ENCODE data around the gene NLK. TPM values are rescaled to one million over a fixed set of nuclear protein-coding genes. Genes with fewer than 3 reads are reported as not detected.
"Not testable (repeated sequence)": the region's sequence is repeated elsewhere in the genome, so short reads cannot be mapped to it uniquely, and the experiment has no call there.

Gene NLK
- total and polyA plus RNA-seq, 8 donors, result 18.8 to 21.3 (median 20.1) TPM

GRCh38 chr17:28181568-28181967, 139.1 kb downstream of the NLK start:
- Histone ChIP-seq H3K4me1 (no peaks in the 10 kb centered on the region), H3K4me3 (no peak overlapping the region), H3K9me3 (no peaks in the 10 kb centered on the region), H3K27ac (no peak overlapping the region), H3K27me3 (no peaks in the 10 kb centered on the region), H3K36me3 (peaks cover 0 to 27% of the 10 kb centered on the region in 2 donors)
- intact Hi-C loops (cut with DNase I), result no loop called here
- no peak for TF ChIP-seq CTCF (IDR thresholded peaks at IDR 0.05)
- DNase-seq (no peak), ATAC-seq (no peak)

- no peak overlapping the region for H3K4me3 ChIP-seq
- no peak for DNase-seq
- H3K9me3 ChIP-seq, result no peaks in the 10 kb centered on the region
- ATAC-seq, result no peak
- intact Hi-C loops (cut with DNase I), result no loop called here
- no peaks in the 10 kb centered on the region for H3K27me3 ChIP-seq
- H3K36me3 ChIP-seq, result peaks cover 0 to 32% of the 10 kb centered on the region in 2 donors
- no peak for TF ChIP-seq CTCF (IDR thresholded peaks at IDR 0.05)
- no peak overlapping the region for H3K27ac ChIP-seq
- no peaks in the 10 kb centered on the region for H3K4me1 ChIP-seq
Measured at GRCh38 chr17:28182559-28182958, 140.1 kb downstream of the NLK start.

- H3K27me3 ChIP-seq, result no peaks in the 10 kb centered on the region
- no peaks in the 10 kb centered on the region for H3K9me3 ChIP-seq
- H3K27ac ChIP-seq, result no peak overlapping the region
- no peak for DNase-seq
- peaks cover 0 to 32% of the 10 kb centered on the region in 2 donors for H3K36me3 ChIP-seq
- H3K4me3 ChIP-seq, result no peak overlapping the region
- no peaks in the 10 kb centered on the region for H3K4me1 ChIP-seq
- ATAC-seq, result no peak
- intact Hi-C loops (cut with DNase I), result no loop called here
- no peak for TF ChIP-seq CTCF (IDR thresholded peaks at IDR 0.05)
Measured at GRCh38 chr17:28185658-28186057, 143.2 kb downstream of the NLK start.

GRCh38 chr17:28186472-28186871, 144.0 kb downstream of the NLK start:
- H3K9me3 ChIP-seq; H3K4me3 ChIP-seq; ATAC-seq; DNase-seq; H3K4me1 ChIP-seq; H3K27me3 ChIP-seq; intact Hi-C loops (cut with DNase I); H3K27ac ChIP-seq: not testable (repeated sequence)
- H3K36me3 ChIP-seq, result peaks cover 0 to 27% of the 10 kb centered on the region in 2 donors

- Histone ChIP-seq H3K36me3 (peaks cover 0 to 33% of the 10 kb centered on the region in 2 donors), H3K27me3 (no peaks in the 10 kb centered on the region), H3K27ac (no peak overlapping the region), H3K4me1 (peaks cover 0 to 3% of the 10 kb centered on the region in 2 donors), H3K9me3 (no peaks in the 10 kb centered on the region), H3K4me3 (no peak overlapping the region)
- ATAC-seq (no peak), DNase-seq (no peak)
- intact Hi-C loops (cut with DNase I), result no loop called here
- no peak for TF ChIP-seq CTCF (IDR thresholded peaks at IDR 0.05)
Measured at GRCh38 chr17:28187931-28188330, 145.5 kb downstream of the NLK start.

GRCh38 chr17:28188841-28189263, 146.4 kb downstream of the NLK start:
- ATAC-seq, result no peak
- H3K27ac ChIP-seq, result no peak overlapping the region

More at GRCh38 chr17:28188841-28189263, 146.4 kb downstream of the NLK start:
- Histone ChIP-seq H3K9me3 (no peaks in the 10 kb centered on the region), H3K27me3 (no peaks in the 10 kb centered on the region), H3K36me3 (peaks cover 0 to 33% of the 10 kb centered on the region in 2 donors), H3K4me1 (peaks cover 0 to 9% of the 10 kb centered on the region in 2 donors), H3K4me3 (no peak overlapping the region)
- TF ChIP-seq CTCF (IDR thresholded peaks at IDR 0.05), result no peak
- DNase-seq, result no peak
- intact Hi-C loops (cut with DNase I), result no loop called here

Data from left lung (tissue), 10 donors.